GM12878 (cell line): ENCODE results near the gene TMEM259. TPM values are rescaled to one million over a fixed set of nuclear protein-coding genes. Genes with fewer than 3 reads are reported as not detected.

Experiments used
- ATAC-seq: fragments of 200-7000 bp; cut with Tn5 transposase; 3 replicates; pipeline ENCODE4 v1.9.1; 2020; ENCODE audit warnings: mild to moderate bottlenecking, moderate library complexity
- BruUV-seq: library from RNA; stranded (reverse); fragments of 400-500 nt; replicated peaks from 2 replicates; lab custom pipeline; 2021; lab: Mats Ljungman, UMichigan
- CTCF ChIA-PET: fragments of 300-600 bp; sonication (Branson Sonifier 250); formaldehyde crosslinking; extraction: SDS; loops from one replicate; lab custom pipeline; 2021; ENCODE audit warnings: inconsistent platforms; lab: Yijun Ruan, JAX
- POLR2A ChIA-PET: fragments of 350-600 bp; formaldehyde crosslinking; extraction: SDS; loops from one replicate; lab custom pipeline; 2021; ENCODE audit warnings: inconsistent platforms; lab: Charles Lee
- RAD21 ChIA-PET: fragments of 300-600 bp; sonication (Branson Sonifier 250); formaldehyde crosslinking; loops from one replicate; lab custom pipeline; 2023; ENCODE audit warnings: antibody characterized with exemption; ENCODE audit not compliant: unreplicated experiment; lab: Charles Lee
- SMC1A ChIA-PET: fragments of 300-600 bp; sonication (Branson Sonifier 250); formaldehyde crosslinking; loops from one replicate; lab custom pipeline; 2023; ENCODE audit not compliant: unreplicated experiment, uncharacterized antibody; lab: Charles Lee
- DNase-seq: peaks from one replicate; pipeline ENCODE4 v3.0.0-alpha.2; 2011; ENCODE audit warnings: low read depth, low spot score
- FAIRE-seq: peaks from 3 replicates; lab custom pipeline; 2011; peaks lifted over from hg19 to GRCh38; lab: Jason Lieb, UNC
- H2AFZ ChIP-seq: 2 replicates; pipeline ENCODE4 v1.6.0; 2011; ENCODE audit warnings: low read depth, low read length, control low read depth; ENCODE audit not compliant: control insufficient read depth
- H3K27ac ChIP-seq: 2 replicates; pipeline ENCODE4 v1.5.1; 2011; ENCODE audit warnings: control low read depth; ENCODE audit not compliant: control insufficient read depth, insufficient read depth
- H3K27me3 ChIP-seq, 2 experiments: replicated peaks in 1 of 2; 2 replicates each; pipeline versions ENCODE4 v1.6.0 to v1.6.1; 2011; ENCODE audit warnings: low read length in 1 of 2; ENCODE audit not compliant: control insufficient read depth in 2 of 2, insufficient read depth in 2 of 2
- H3K36me3 ChIP-seq, 2 experiments: 2 replicates each; pipeline ENCODE4 v1.5.1; 2011; ENCODE audit warnings: low read length in 1 of 2; ENCODE audit not compliant: control insufficient read depth in 2 of 2, insufficient read depth in 2 of 2
- H3K4me1 ChIP-seq: 2 replicates; pipeline ENCODE4 v1.6.1; 2011; ENCODE audit warnings: mild to moderate bottlenecking, low read length, moderate library complexity, mixed read lengths; ENCODE audit not compliant: control insufficient read depth, insufficient read depth
- H3K4me2 ChIP-seq: 2 replicates; pipeline ENCODE4 v1.6.0; 2011; ENCODE audit warnings: control low read depth; ENCODE audit not compliant: control insufficient read depth, insufficient read depth
- H3K4me3 ChIP-seq: fragments of 200-600 bp; sonication (generic); 2 replicates; pipeline ENCODE4 v1.5.1; 2016
- H3K79me2 ChIP-seq: 2 replicates; pipeline ENCODE4 v1.6.0; 2011; ENCODE audit warnings: low read length; ENCODE audit not compliant: control insufficient read depth, insufficient read depth
- H3K9ac ChIP-seq: 2 replicates; pipeline ENCODE4 v1.8.0; 2011; ENCODE audit warnings: low read length, control low read depth, mixed read lengths; ENCODE audit not compliant: control insufficient read depth, insufficient read depth
- H3K9me3 ChIP-seq: replicated peaks from 3 replicates; pipeline ENCODE4 v1.5.1; 2011; ENCODE audit warnings: mild to moderate bottlenecking, low read length; ENCODE audit not compliant: control insufficient read depth, insufficient read depth
- H4K20me1 ChIP-seq: 2 replicates; pipeline ENCODE4 v1.6.0; 2011; ENCODE audit not compliant: control insufficient read depth, insufficient read depth
- ATF7 ChIP-seq: fragments of 450-650 bp; IDR thresholded peaks from 2 replicates; pipeline ENCODE4 v1.6.1; 2016; ENCODE audit warnings: low read depth, mild to moderate bottlenecking
- HCFC1 ChIP-seq: fragments of 150-350 bp; IDR thresholded peaks from 2 replicates; pipeline ENCODE4 v1.6.1; 2014; ENCODE audit warnings: low read length
- IKZF1 ChIP-seq: fragments of 450-650 bp; conservative IDR thresholded peaks from 2 replicates; pipeline ENCODE4 v1.6.1; 2017; ENCODE audit warnings: antibody characterized with exemption, mild to moderate bottlenecking
- IKZF2 ChIP-seq, 2 experiments: fragments of 450-650 bp; IDR thresholded peaks; 2 replicates each; pipeline ENCODE4 v1.6.1; 2017; ENCODE audit warnings: mild to moderate bottlenecking in 2 of 2, moderate library complexity in 2 of 2
- LARP7 ChIP-seq: fragments of 450-650 bp; IDR thresholded peaks from 2 replicates; pipeline ENCODE4 v1.6.1; 2017; ENCODE audit warnings: mild to moderate bottlenecking
- NBN ChIP-seq: fragments of 450-650 bp; IDR thresholded peaks from 2 replicates; pipeline ENCODE4 v1.6.1; 2016
- NFIC ChIP-seq: IDR thresholded peaks from 2 replicates; pipeline ENCODE4 v1.6.1; 2012; ENCODE audit warnings: low read depth, mild to moderate bottlenecking, inconsistent platforms, low read length, moderate library complexity
- POLR2A ChIP-seq: IDR thresholded peaks from 2 replicates; pipeline ENCODE4 v1.6.1; 2011; ENCODE audit warnings: low read depth, mild to moderate bottlenecking, low read length
- POU2F2 ChIP-seq: IDR thresholded peaks from 3 replicates; pipeline ENCODE4 v1.6.1; 2011; ENCODE audit warnings: low read depth, mild to moderate bottlenecking, low read length, borderline replicate concordance
- RAD51 ChIP-seq: fragments of 450-650 bp; IDR thresholded peaks from 2 replicates; pipeline ENCODE4 v1.6.1; 2016; ENCODE audit warnings: moderate library complexity, mild to moderate bottlenecking, inconsistent platforms
- RCOR1 ChIP-seq: conservative IDR thresholded peaks from 2 replicates; pipeline ENCODE4 v1.6.1; 2012; ENCODE audit warnings: low read depth, low read length, improper control_type of control experiment
- TBL1XR1 ChIP-seq: IDR thresholded peaks from 2 replicates; pipeline ENCODE4 v1.6.1; 2012; ENCODE audit warnings: low read depth, low read length, improper control_type of control experiment
- TCF12 ChIP-seq: IDR thresholded peaks from 2 replicates; pipeline ENCODE4 v1.6.1; 2011; ENCODE audit warnings: low read depth, mild to moderate bottlenecking, low read length
- TCF3 ChIP-seq: IDR thresholded peaks from 2 replicates; pipeline ENCODE4 v1.6.1; 2012; ENCODE audit warnings: low read depth, mild to moderate bottlenecking, low read length, borderline replicate concordance; ENCODE audit not compliant: insufficient read depth
- WGBS: methylation state at CpG from one replicate; pipeline ENCODE4 v1.1.6; 2016; ENCODE audit warnings: low lambda C conversion rate; ENCODE audit not compliant: insufficient replicate concordance, insufficient coverage; ENCODE audit errors: missing lambda C conversion rate; 5-methylcytosine and 5-hydroxymethylcytosine counted together
- in situ Hi-C: fragments of 300-500 bp; cut with MboI; formaldehyde crosslinking; loops from 9 replicates; pipeline ENCODE4 v1.14.3; 2018; ENCODE audit warnings: mixed read lengths
- intact Hi-C: fragments of 100-400 bp; cut with micrococcal nuclease; formaldehyde crosslinking; loops from one replicate; pipeline ENCODE4 v1.14.2; 2022; ENCODE audit not compliant: unreplicated experiment
- polyA plus RNA-seq, 11 experiments: library from polyadenylated mRNA; depleted of rRNA in 4 of 11; unstranded in 6 of 11; stranded (reverse) in 5 of 11; fragments of >200 nt; fragmentation: Nextera tagmentation in 4 of 11; fragmentation: Illumina TruSeq in 1 of 11; extraction: Ambion mirVana in 4 of 11; extraction: Trizol in 1 of 11; gene quantifications; 1 replicate in 1 of 11; 2 replicates in 10 of 11; pipeline versions ENCODE4 v1.2.1 to v1.2.3, GENCODE V29; 2011 to 2016; ENCODE audit warnings: inconsistent platforms in 2 of 11, missing spikeins in 2 of 11, low read depth in 1 of 11
- total RNA-seq, 4 experiments: library from RNA; depleted of rRNA in 3 of 4; stranded (reverse); fragments of >200 nt in 3 of 4; fragmentation: Illumina TruSeq in 1 of 4; extraction: Trizol in 1 of 4; gene quantifications; 2 replicates each; pipeline versions ENCODE4 v1.2.1 to v1.2.3, GENCODE V29; 2013 to 2021
- TF ChIP-seq, protein P1 (sequence below): fragments of 450-650 bp; IDR thresholded peaks from 2 replicates; pipeline ENCODE4 v1.6.1; 2017; ENCODE audit warnings: mild to moderate bottlenecking

TMEM259 gene
- total and polyA plus RNA-seq, 10 of the 15 experiments (the other 5 are each of a cell fraction or from before 2014, with no cell fraction given), result 0.43 to 184 (median 62.0) TPM

DNA sequence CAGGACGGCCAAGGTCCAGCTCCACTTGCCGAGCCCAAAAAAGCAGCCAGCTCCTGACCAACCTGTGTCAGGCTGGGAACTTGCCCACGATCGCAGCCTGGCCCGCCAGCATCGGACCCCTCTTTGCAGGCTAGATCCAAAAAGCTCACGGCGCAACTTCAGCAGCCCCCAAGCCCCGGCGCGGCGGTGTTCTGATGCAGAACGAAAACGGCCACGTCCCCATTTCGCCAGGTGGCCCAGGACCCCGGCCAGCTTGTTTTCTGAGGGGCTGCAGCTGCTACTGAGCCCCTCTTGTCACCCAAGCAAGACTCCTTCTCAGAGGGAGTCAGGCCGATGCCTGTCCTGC is 1.3 kb downstream of the TMEM259 start:
- no peak for FAIRE-seq
- no peak overlapping the region for H2AFZ ChIP-seq
- peak overlapping the region; percentile 94 for H3K9ac ChIP-seq
- ATAC-seq, result no peak
- H3K4me1 ChIP-seq, result peaks cover 32% of the 10 kb centered on the region
- SMC1A ChIA-PET, result interaction anchor here (0.5 to 2.0 kb wide), 5 partner anchors 8 to 114 kb away, joined by 3 to 8 read pairs (median 4); partner anchors contain the start of gene WDR18
- peaks cover 6% of the 10 kb centered on the region; the same call in 1 of the 2 replicates for H4K20me1 ChIP-seq
- peaks cover 65% of the 10 kb centered on the region for H3K79me2 ChIP-seq
- H3K4me3 ChIP-seq, result peak overlapping the region; percentile 83
- no peak for TF ChIP-seq IKZF2 (IDR thresholded peaks at IDR 0.05)
- TF ChIP-seq LARP7, result 0 out of 2 replicates have a peak, but pooled peaks have one; percentile 20
- TF ChIP-seq POU2F2, result no peak
- TF ChIP-seq HCFC1, result no peak
- BruUV-seq, result no TSS peak
- CTCF ChIA-PET, result interaction anchor here (0.6 to 1.9 kb wide), 5 partner anchors 35 to 250 kb away, joined by 3 to 6 read pairs (median 4); partner anchors contain the start of genes CIRBP and WDR18
- peak overlapping the region; percentile 48 for H3K4me2 ChIP-seq
- H3K27me3 ChIP-seq, result no peaks in the 10 kb centered on the region
- in situ Hi-C loops (no loop called here), intact Hi-C loops (no loop called here)
- POLR2A ChIA-PET, result interaction anchor here (0.8 to 1.7 kb wide), 9 partner anchors 9 to 224 kb away, joined by 3 to 9 read pairs (median 3); partner anchors contain the start of genes ARHGAP45 and WDR18
- no peaks in the 10 kb centered on the region for H3K9me3 ChIP-seq
- RAD21 ChIA-PET, result interaction anchor here (0.7 to 1.4 kb wide), 5 partner anchors 9 to 69 kb away, joined by 3 to 5 read pairs (median 3); partner anchors contain the start of genes ARHGAP45 and WDR18
- WGBS, result 3% methylated on average over 18 of the region's 18 CpGs
- H3K27ac ChIP-seq, result peak overlapping the region; percentile 99
- DNase-seq, result no peak
- peaks cover 0 to 4% of the 10 kb centered on the region in 2 experiments; a peak in 2 of 4 replicates for H3K36me3 ChIP-seq

DNA sequence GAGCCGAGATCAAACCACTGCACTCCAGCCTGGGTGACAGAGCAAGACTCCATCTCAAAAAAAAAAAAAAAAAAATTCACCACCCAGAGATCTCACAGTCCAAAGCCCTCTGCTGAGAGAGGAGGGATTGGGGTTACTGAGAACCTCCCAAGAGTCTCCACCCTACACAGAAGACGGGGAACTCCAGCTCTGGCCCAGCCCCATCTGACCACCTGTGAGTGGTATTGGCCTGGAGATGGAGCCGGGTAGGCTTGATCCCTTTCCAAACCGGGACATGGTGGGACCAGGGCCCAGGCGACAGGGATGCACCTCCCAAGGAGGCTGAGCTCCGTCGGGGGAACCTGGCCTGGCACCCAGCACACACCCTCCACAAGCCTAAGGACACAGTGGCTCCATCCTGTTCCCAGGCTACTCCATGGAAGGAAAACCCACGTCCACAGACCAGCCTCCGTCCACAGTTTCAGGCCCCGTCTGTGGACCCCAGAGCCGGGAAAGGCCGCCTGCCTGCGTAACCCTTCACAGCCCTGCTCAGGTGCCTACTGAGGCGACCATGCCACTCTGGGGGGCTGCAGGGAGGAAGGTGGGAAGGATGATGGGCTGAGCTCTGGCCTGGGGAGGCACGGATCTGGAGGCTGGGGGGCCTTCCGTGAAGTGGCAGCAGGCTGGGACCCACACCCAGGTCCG is 1.8 kb downstream of the TMEM259 start:
- Histone ChIP-seq H3K27me3 (no peaks in the 10 kb centered on the region), H3K27ac (peak overlapping the region; percentile 99), H3K4me1 (peaks cover 32% of the 10 kb centered on the region), H3K79me2 (peaks cover 67% of the 10 kb centered on the region), H3K36me3 (peaks cover 1 to 5% of the 10 kb centered on the region in 2 experiments; a peak in 2 of 4 replicates), H2AFZ (no peak overlapping the region), H3K4me2 (peak overlapping the region; percentile 48), H4K20me1 (peaks cover 6% of the 10 kb centered on the region; the same call in 1 of the 2 replicates), H3K9me3 (no peaks in the 10 kb centered on the region), H3K9ac (peak overlapping the region; percentile 94; the same call in 1 of the 2 replicates), H3K4me3 (peak overlapping the region; percentile 83)
- ChIA-PET SMC1A (interaction anchor here (0.9 to 2.0 kb wide), 4 partner anchors 8 to 35 kb away, joined by 4 to 8 read pairs (median 4); partner anchors contain the start of gene WDR18), POLR2A (interaction anchor here (0.7 to 1.7 kb wide), 10 partner anchors 9 to 224 kb away, joined by 3 to 9 read pairs (median 4); partner anchors contain the start of genes ARHGAP45 and WDR18), CTCF (interaction anchor here (0.6 to 1.9 kb wide), 5 partner anchors 35 to 250 kb away, joined by 3 to 6 read pairs (median 3); partner anchors contain the start of genes CIRBP and WDR18), RAD21 (interaction anchor here (0.7 to 1.4 kb wide), 5 partner anchors 9 to 68 kb away, joined by 3 to 5 read pairs (median 3); partner anchors contain the start of genes ARHGAP45 and WDR18)
- in situ Hi-C loops, result no loop called here
- under 1% methylated on average over 17 of the region's 17 CpGs for WGBS
- peak; percentile 40 for ATAC-seq
- intact Hi-C loops, result no loop called here
- no peak for DNase-seq
- no peak for FAIRE-seq
- no TSS peak for BruUV-seq
- TF ChIP-seq TBL1XR1, result no peak
- TF ChIP-seq ATF7, result peak; percentile 73
- TF ChIP-seq, protein P1, sequence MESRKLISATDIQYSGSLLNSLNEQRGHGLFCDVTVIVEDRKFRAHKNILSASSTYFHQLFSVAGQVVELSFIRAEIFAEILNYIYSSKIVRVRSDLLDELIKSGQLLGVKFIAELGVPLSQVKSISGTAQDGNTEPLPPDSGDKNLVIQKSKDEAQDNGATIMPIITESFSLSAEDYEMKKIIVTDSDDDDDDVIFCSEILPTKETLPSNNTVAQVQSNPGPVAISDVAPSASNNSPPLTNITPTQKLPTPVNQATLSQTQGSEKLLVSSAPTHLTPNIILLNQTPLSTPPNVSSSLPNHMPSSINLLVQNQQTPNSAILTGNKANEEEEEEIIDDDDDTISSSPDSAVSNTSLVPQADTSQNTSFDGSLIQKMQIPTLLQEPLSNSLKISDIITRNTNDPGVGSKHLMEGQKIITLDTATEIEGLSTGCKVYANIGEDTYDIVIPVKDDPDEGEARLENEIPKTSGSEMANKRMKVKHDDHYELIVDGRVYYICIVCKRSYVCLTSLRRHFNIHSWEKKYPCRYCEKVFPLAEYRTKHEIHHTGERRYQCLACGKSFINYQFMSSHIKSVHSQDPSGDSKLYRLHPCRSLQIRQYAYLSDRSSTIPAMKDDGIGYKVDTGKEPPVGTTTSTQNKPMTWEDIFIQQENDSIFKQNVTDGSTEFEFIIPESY, result no peak
- TF ChIP-seq NFIC, result no peak
- TF ChIP-seq IKZF2 (IDR thresholded peaks at IDR 0.05), result 0 out of 4 replicates have a peak, but pooled peaks of 1 of the 2 experiments have one; percentile 19
- TF ChIP-seq NBN, result peak; percentile 38; the same call in 1 of the 2 replicates
- TF ChIP-seq TCF3, result no peak
- TF ChIP-seq IKZF1, result 0 out of 2 replicates have a peak, but pooled peaks have one; percentile 25
- TF ChIP-seq POLR2A, result peak; percentile 31; the same call in 1 of the 2 replicates
- TF ChIP-seq RAD51, result no peak
- TF ChIP-seq RCOR1, result no peak
- TF ChIP-seq TCF12, result no peak
